HG03025 (cell line): ENCODE data around the gene CST6.

Experiments used
- ATAC-seq: cut with Tn5 transposase; IDR thresholded peaks from one replicate; pipeline ENCODE4 v1.9.1; 2021; ENCODE audit warnings: mild to moderate bottlenecking, moderate library complexity; ENCODE audit not compliant: unreplicated experiment, low FRiP score

CST6 gene

DNA sequence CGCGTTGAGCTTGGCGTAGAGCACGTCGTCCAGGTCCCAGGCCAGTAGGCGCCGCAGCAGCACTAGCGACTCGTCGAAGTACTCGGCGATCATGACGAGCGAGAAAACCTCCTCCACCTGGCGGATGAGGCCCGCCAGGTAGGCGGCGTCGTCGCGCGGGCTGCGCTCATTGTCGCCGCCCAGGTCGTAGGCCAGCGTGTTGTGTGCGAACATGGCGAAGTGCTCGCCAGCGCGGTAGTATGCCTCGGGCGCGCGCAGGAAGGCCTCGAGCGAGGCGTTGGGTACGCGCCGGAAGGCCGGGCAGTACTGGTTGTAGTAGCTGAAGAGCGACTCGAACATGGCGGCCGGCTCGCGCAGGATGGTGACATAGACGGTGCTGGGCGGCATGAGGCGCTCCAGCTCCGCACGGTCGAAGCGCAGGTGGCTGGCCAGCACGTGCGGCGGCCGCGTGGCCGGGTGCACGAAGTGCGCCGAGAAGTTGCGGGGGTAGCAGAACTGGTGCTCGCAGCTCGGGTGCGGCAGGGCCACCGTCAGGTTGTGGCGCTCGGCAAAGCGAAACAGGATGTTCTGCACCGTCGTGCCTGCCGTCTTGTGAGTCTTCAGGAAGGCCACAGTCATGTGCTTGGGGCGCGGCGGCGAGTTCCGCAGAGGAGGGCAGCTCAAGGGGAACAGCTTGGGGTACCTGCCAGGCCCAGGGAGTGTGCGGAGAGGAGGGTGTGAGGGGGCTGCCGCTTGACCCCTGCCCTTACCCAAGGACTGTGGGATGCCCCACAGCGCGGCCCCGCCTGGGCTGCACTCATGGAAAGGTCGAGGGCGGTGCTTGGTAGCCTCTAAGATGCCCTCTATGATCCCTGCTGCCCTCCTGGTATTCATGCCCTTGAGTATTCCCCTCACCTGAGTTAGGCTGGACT lies 31.4 kb downstream of the CST6 start:
- no peak for ATAC-seq

GRCh38 chr11:66044757-66045156 lies 32.9 kb downstream of the CST6 start:
- no peak for ATAC-seq

- peak; percentile 53 for ATAC-seq
Observed at GRCh38 chr11:66045177-66045639, 33.4 kb downstream of the CST6 start.

GRCh38 chr11:66046901-66047300 lies 35.1 kb downstream of the CST6 start:
- no peak for ATAC-seq

DNA sequence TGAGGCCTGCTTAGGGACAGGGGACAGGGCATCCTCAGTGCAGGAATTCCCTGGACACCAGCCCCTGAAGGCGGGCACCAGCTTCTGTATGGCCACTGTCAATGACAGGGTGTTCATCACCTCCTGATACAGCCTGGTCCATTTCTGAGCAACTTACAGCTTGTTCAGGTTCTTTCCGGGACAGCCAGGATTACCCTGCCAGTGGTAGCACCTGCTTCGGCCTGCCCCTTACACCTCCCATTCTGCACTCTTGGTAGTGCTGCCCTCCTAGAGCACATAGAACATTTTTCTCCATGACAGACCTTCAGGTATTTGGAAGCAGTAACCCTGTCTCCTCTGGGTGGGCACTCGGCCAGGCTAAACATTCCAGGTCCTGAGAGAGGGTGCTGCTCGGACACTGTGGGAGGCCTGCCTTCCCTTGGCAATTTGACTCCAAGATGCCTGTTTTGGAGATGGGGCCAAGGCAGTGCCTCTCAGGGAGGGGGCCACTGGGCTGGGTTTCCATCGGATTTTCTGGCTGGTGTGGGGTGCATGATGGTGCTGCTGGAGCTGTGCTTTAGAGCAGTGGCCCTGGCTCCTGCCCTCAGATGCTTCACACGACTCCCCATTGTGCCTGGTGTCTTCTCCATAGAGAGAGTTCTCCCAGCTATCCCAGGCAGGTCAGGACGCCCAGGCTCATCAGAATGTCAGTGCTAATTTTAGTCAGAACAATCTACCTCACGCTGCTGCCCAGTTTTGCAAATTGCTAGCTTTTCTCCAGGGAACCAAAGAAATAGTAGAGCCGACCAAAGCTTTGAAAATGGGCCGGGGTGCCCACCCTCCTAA lies 35.9 kb downstream of the CST6 start:
- ATAC-seq, result no peak

- ATAC-seq, result no peak
Observed at GRCh38 chr11:66048547-66049323, 36.9 kb downstream of the CST6 start, which contains the start of gene GAL3ST3. GAL3ST3 (minus strand) TSS chr11:66049161; CDS start chr11:66045415, 3,746 bp downstream.

DNA sequence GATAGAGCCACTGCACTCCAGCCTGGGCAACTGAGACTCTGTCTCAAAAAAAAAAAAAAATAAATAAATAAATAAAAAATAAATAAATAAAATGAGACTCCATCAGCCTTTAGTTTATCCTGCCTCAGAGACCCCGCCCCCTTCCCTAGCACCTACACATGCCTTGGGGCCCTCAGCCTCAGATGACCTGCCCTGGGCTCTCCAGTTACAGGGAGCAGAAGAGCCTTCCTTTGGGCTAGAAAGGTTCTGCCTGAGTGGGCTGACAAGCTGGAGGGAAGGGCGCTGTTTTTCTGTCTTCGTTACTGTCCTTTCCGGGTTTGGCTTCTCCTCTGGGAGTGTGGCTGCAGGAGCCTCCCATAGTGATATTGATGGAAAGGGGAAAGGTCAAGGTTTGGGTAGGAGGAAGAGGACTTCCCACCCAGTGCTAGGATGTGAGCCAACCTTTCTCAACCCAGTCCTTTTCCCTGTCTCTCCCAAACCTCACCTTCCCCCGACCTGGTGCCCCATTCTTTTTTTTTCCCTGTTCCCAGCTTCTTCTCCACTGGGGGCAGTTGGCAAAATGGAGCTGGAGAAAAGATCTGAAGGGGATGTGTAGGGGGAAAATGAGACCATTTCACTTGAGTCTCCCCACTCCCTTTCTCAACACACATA lies 38.9 kb downstream of the CST6 start:
- no peak for ATAC-seq

DNA sequence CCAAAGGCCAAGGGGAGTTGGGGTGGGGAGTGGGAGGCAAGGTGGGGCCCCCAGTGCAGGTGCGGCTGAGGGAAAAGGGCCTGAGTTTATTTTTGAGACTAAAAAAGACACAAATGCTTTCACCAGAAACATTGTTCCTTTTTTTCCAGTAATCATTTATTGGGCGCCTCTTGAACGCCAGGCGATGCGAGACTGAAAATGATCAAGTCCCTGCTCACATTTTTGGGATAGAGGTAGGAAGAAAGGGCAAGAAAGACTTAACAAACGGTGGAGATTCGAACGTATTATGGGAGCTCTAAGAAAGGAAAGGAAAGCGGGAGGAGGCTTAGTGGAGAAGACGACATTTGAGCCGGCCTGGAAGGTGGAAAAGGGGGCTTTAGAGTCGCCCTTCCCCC lies 39.6 kb downstream of the CST6 start:
- ATAC-seq, result no peak

DNA sequence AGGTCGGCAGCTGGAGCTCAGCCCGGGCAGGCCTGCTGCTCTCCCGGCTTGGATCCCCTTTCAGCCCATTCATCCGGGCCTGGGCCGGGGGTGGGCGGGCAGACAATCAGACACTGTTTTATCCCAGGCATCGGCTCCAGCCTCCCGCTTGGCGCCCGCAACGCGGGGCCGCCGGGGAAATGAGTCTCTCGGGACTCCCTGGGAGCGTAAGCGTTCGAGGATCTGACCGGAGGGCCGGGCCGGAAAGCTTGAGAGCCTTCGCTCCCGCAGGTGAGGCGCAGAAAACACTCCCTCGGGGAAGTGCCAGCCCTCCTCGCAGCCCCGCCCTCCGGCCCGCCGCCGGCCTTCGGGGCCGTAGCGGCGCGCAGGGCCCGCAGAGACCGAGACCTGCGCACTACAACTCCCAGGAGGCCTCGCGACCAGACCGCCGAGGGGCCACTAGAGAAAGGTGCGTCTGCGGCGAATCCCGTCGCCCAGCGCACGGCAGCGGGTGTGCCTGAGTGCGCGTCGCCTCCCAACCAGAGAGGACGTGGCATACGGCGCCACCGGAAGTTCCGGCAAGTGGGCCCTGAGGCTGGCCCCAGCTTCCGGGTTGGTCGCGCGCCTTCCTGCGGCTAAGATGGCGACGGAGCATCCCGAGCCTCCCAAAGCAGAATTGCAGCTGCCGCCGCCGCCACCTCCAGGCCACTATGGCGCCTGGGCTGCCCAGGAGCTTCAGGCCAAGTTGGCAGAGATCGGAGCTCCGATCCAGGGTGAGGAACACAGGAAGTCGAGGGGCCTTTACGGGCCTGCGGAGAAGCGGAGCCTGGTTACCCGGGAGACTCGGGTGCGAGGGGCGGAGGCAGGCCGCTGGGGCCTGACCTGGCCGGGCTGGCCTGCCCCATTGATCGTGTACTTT lies 40.2 kb downstream of the CST6 start, which contains the start of gene SF3B2:
Gene SF3B2 (plus strand): TSS at position 599 of the 898 bp plus-strand sequence. CDS start 21 bp downstream, at position 620.
- ATAC-seq, result peak; percentile 84

DNA sequence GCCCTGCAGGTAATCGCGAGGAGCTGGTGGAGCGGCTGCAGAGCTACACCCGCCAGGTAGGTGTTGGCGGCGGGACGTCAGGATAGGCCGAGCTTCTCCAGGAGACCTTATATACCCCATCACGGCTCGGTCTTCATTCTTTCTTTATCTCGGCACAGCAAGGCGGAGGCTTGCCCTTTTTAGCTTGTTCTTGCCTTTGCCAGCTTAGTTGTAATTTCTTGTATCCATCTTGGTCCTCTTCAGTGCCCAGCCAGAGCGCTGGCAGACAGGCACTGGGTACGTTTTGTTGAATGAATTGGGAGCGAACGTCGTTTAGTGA lies 40.8 kb downstream of the CST6 start:
- no peak for ATAC-seq

- no peak for ATAC-seq
Observed at GRCh38 chr11:66055021-66055420, 43.2 kb downstream of the CST6 start.

- ATAC-seq, result no peak
Observed at GRCh38 chr11:66056501-66056900, 44.7 kb downstream of the CST6 start.

DNA sequence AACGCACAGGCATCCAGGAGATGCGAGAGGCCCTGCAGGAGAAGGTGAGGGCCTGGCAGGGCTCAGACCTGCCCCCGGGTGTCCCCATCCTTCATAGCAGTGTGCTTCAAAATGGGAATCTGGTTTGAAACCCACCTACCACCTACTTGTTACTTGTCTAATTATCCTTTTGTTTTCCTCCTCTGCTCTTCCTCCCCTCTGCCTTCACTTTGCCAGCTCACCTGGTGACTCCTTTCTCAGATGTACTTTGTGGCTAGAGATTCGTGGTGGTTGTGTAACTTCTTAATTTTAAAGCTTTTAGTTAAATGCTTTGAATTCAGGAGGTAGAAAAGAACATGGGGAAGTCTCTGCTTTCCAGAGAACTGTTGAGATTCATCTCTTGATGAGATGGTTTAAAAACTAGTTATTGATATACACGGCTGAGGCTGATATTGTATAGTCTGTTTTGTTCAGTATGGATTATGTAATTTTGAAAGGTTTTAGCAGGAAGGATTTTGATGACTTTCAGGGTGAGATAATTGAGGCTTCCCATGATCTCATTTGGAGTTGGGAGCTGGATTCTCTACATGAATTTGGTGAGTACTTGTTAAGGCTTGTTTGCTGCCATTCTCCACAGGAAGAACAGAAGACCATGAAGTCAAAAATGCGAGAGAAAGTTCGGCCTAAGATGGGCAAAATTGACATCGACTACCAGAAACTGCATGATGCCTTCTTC lies 48.3 kb downstream of the CST6 start:
- no peak for ATAC-seq

GRCh38 chr11:66061268-66061667 lies 49.5 kb downstream of the CST6 start:
- no peak for ATAC-seq

GRCh38 chr11:66062408-66062807 lies 50.6 kb downstream of the CST6 start:
- no peak for ATAC-seq
